Stimulated activated CD4-positive, alpha-beta T cell treated with anti-CD3 and anti-CD28 coated beads, Interleukin-2, amount 100 ng/mL, for 24 hours (primary cell): ENCODE measurements around the gene ZNF610.
"Not testable (repeated sequence)": the region's sequence is repeated elsewhere in the genome, so short reads cannot be mapped to it uniquely, and the experiment has no call there.

Experiments
- DNase-seq, 2 donors: peaks; one replicate each; pipeline ENCODE4 v3.0.0-alpha.2; 2020

Gene ZNF610

GRCh38 chr19:52336117-52336790 is at the start of gene ZNF610:
Gene ZNF610, plus strand, starts transcription at chr19:52336243. Its CDS starts 12,930 bp downstream, at chr19:52349173.
- peak; percentile 89 for DNase-seq

GRCh38 chr19:52286256-52286655 is 49.8 kb upstream of the ZNF610 start:
- no peak for DNase-seq

- DNase-seq, result no peak
These were observed 44.3 kb upstream of the ZNF610 start for GRCh38 chr19:52291781-52292180.

- DNase-seq, result not testable (repeated sequence)
These were observed 43.1 kb upstream of the ZNF610 start for GRCh38 chr19:52292946-52293345.

- no peak for DNase-seq
These were observed 39.7 kb upstream of the ZNF610 start for GRCh38 chr19:52296400-52296772.

GRCh38 chr19:52296773-52297600 is 39.1 kb upstream of the ZNF610 start, which contains the start of gene ZNF480:
Gene ZNF480, plus strand, starts transcription at chr19:52297169. Its CDS starts 3,244 bp downstream, at chr19:52300413.
- DNase-seq, result peak; percentile 74 to 76

GRCh38 chr19:52297601-52298364 is 38.3 kb upstream of the ZNF610 start:
- DNase-seq, result no peak

- peak in 1 of 2 donors; percentile 5 for DNase-seq
These were observed 28.8 kb upstream of the ZNF610 start for GRCh38 chr19:52307275-52307674.

GRCh38 chr19:52322429-52322828 is 13.6 kb upstream of the ZNF610 start:
- DNase-seq, result no peak

GRCh38 chr19:52331757-52332156 is 4.3 kb upstream of the ZNF610 start:
- DNase-seq, result no peak

GRCh38 chr19:52335768-52336116 is 301 bp upstream of the ZNF610 start:
- DNase-seq, result no peak

- no peak for DNase-seq
These were observed 843 bp downstream of the ZNF610 start for GRCh38 chr19:52336791-52337381.

- DNase-seq, result not testable (repeated sequence)
These were observed 3.0 kb downstream of the ZNF610 start for GRCh38 chr19:52339022-52339421.

GRCh38 chr19:52343548-52343947 is 7.5 kb downstream of the ZNF610 start:
- DNase-seq, result peak; percentile 47

GRCh38 chr19:52345162-52345561 is 9.1 kb downstream of the ZNF610 start:
- no peak for DNase-seq

GRCh38 chr19:52351512-52351911 is 15.5 kb downstream of the ZNF610 start:
- no peak for DNase-seq

GRCh38 chr19:52366414-52366824 is 30.4 kb downstream of the ZNF610 start:
- no peak for DNase-seq

- DNase-seq, result peak; percentile 93 to 95
These were observed 33.7 kb downstream of the ZNF610 start, which contains the start of gene ZNF880 for GRCh38 chr19:52369559-52370340. Gene ZNF880, plus strand, starts transcription at chr19:52369923. Its CDS starts 43 bp downstream, at chr19:52369966.

GRCh38 chr19:52370341-52370710 is 34.3 kb downstream of the ZNF610 start:
- no peak for DNase-seq

GRCh38 chr19:52391135-52391534 is 55.1 kb downstream of the ZNF610 start:
- no peak for DNase-seq

GRCh38 chr19:52397310-52398080 is 61.5 kb downstream of the ZNF610 start, which contains the start of gene ZNF528:
Gene ZNF528, plus strand, starts transcription at chr19:52397849. Its CDS starts 4,165 bp downstream, at chr19:52402014.
- peak; percentile 95 for DNase-seq
